Chondrocyte (in vitro differentiated cells): ENCODE results near the gene SLFNL1. TPM values are rescaled to one million over a fixed set of nuclear protein-coding genes. Genes with fewer than 3 reads are reported as not detected.

Experiments
- DNase-seq: peaks from one replicate; pipeline ENCODE4 v3.0.0; 2021; ENCODE audit warnings: mixed read lengths, low spot score
- H3K27ac Mint-ChIP-seq: one replicate; pipeline ENCODE4 v1.8.0; 2021; ENCODE audit warnings: mild to moderate bottlenecking, moderate library complexity, mixed read lengths; ENCODE audit not compliant: unreplicated experiment
- H3K27me3 Mint-ChIP-seq: 2 replicates; pipeline ENCODE4 v1.8.0; 2021; ENCODE audit warnings: low read depth, mixed read lengths
- H3K36me3 Mint-ChIP-seq: 2 replicates; pipeline ENCODE4 v1.8.0; 2021; ENCODE audit warnings: low read depth, mixed read lengths
- H3K4me1 Mint-ChIP-seq: 2 replicates; pipeline ENCODE4 v1.8.0; 2021; ENCODE audit warnings: low read depth, mild to moderate bottlenecking, mixed read lengths
- H3K4me3 Mint-ChIP-seq: one replicate; pipeline ENCODE4 v1.8.0; 2021; ENCODE audit warnings: mild to moderate bottlenecking, moderate library complexity, mixed read lengths; ENCODE audit not compliant: unreplicated experiment
- H3K9me3 Mint-ChIP-seq: 2 replicates; pipeline ENCODE4 v1.8.0; 2021; ENCODE audit warnings: low read depth, mixed read lengths
- total RNA-seq: library from RNA; stranded (reverse); gene quantifications from 3 replicates; pipeline ENCODE4 v1.2.1, GENCODE V29; 2021
- TF ChIP-seq, protein P1 (sequence below): fragments of 200-600 bp; sonication (generic); IDR thresholded peaks from 2 replicates; pipeline ENCODE4 v1.5.0; 2021; ENCODE audit warnings: antibody characterized with exemption, mild to moderate bottlenecking, moderate library complexity

SLFNL1 gene
- total RNA-seq, 1 donor from 2014 or later = 0.25 TPM

DNA sequence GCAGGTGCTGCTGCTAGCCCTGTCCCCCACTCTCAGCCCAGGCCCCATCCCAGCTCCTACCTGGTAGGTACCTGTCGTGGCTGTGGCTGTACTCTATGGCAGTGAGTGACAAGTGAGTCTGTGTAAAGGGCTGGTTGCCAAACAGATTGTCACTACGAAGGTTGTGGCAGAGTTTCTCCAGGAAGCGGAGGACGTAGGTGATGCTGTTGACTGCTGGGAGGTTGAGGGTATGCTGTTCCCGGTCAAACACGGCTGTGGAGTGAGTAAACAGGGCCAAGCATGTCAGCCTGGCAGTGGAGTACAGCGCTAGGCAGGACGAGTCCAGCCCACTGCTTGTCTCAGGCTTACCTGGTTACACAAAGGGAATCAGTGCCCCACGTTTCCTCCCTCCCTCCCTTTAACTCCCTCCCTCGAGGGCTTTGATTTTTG is 24.8 kb upstream of the SLFNL1 start:
- no peak for DNase-seq
- Mint-ChIP-seq H3K36me3 (peaks cover 16% of the 10 kb centered on the region), H3K9me3 (no peaks in the 10 kb centered on the region), H3K27ac (peak overlapping the region; percentile 94), H3K4me1 (peaks cover 33% of the 10 kb centered on the region), H3K4me3 (no peak overlapping the region), H3K27me3 (no peaks in the 10 kb centered on the region)
- TF ChIP-seq, protein P1, sequence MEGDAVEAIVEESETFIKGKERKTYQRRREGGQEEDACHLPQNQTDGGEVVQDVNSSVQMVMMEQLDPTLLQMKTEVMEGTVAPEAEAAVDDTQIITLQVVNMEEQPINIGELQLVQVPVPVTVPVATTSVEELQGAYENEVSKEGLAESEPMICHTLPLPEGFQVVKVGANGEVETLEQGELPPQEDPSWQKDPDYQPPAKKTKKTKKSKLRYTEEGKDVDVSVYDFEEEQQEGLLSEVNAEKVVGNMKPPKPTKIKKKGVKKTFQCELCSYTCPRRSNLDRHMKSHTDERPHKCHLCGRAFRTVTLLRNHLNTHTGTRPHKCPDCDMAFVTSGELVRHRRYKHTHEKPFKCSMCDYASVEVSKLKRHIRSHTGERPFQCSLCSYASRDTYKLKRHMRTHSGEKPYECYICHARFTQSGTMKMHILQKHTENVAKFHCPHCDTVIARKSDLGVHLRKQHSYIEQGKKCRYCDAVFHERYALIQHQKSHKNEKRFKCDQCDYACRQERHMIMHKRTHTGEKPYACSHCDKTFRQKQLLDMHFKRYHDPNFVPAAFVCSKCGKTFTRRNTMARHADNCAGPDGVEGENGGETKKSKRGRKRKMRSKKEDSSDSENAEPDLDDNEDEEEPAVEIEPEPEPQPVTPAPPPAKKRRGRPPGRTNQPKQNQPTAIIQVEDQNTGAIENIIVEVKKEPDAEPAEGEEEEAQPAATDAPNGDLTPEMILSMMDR = no peak

GRCh38 chr1:41045740-41046139 is 24.2 kb upstream of the SLFNL1 start:
- Mint-ChIP-seq H3K4me3 (no peak overlapping the region), H3K27ac (peak overlapping the region; percentile 94), H3K9me3 (no peaks in the 10 kb centered on the region), H3K36me3 (peaks cover 16% of the 10 kb centered on the region), H3K4me1 (peaks cover 33% of the 10 kb centered on the region), H3K27me3 (no peaks in the 10 kb centered on the region)
- DNase-seq = no peak
- TF ChIP-seq, protein P1 = no peak

DNA sequence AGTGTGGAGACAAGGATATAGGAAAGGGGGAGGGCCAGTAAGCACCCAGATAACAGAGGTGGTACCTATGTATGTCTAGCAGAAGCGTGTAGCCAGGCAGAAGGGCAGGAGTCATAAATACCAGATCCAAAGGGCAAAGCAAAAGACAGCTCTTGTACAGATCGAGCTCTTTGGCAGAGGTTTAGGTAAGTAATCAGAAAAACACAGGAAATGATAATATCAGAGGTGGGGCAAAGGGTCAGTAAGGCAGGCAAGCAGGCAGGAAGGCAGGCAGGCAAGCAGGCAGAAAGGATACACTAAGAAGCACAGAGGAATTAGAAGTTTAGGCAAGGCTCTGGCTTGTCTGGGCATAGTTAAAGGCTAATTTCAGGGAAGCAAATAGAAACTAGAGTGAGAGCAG is 22.7 kb upstream of the SLFNL1 start:
- DNase-seq = no peak
- no peaks in the 10 kb centered on the region for H3K27me3 Mint-ChIP-seq
- no peak overlapping the region for H3K4me3 Mint-ChIP-seq
- no peaks in the 10 kb centered on the region for H3K9me3 Mint-ChIP-seq
- TF ChIP-seq, protein P1 = no peak
- H3K36me3 Mint-ChIP-seq = peaks cover 16% of the 10 kb centered on the region
- no peak overlapping the region for H3K27ac Mint-ChIP-seq
- H3K4me1 Mint-ChIP-seq = peaks cover 33% of the 10 kb centered on the region

DNA sequence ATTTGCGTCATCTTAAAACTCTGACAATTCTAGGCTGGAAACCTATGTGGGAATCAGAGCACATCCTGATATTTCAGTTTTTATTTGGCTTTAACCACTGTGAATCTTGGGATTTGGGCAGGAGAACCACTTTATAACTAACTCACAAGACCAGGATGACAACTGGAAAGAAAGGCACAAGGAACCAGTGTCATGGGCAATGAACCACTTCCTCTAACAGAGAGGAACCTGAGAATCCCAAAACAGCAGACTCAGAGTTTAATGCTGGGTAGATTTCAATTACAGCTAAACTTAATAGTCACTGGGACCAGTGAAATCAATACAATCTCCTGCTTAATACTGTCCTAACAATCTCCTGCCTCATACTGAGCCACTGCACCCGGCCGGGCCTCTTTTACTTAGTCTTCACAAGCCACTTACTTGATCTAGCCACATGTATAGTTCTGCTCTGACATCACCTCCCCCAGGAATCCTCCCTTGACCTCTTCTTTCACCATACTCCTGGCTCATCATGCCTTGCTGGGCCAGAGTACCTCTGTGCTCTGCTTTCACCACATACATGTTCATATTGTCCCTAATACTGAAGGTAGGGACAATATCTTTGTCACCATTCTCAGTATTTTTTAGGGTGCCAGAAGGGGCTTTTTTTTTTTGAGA is 20.2 kb upstream of the SLFNL1 start:
- TF ChIP-seq, protein P1 = no peak
- Mint-ChIP-seq H3K36me3 (peaks cover 12% of the 10 kb centered on the region), H3K27ac (no peak overlapping the region), H3K27me3 (no peaks in the 10 kb centered on the region), H3K4me1 (peaks cover 25% of the 10 kb centered on the region), H3K9me3 (no peaks in the 10 kb centered on the region), H3K4me3 (no peak overlapping the region)
- no peak for DNase-seq

GRCh38 chr1:41038110-41038509 is 16.6 kb upstream of the SLFNL1 start:
- H3K9me3 Mint-ChIP-seq = no peaks in the 10 kb centered on the region
- H3K27ac Mint-ChIP-seq = no peak overlapping the region
- H3K36me3 Mint-ChIP-seq = peaks cover 17% of the 10 kb centered on the region
- H3K4me1 Mint-ChIP-seq = no peaks in the 10 kb centered on the region
- H3K27me3 Mint-ChIP-seq = no peaks in the 10 kb centered on the region
- no peak overlapping the region for H3K4me3 Mint-ChIP-seq
- TF ChIP-seq, protein P1 = peak; percentile 46
- no peak for DNase-seq
